Large intestine (tissue), 3 donors: ENCODE data around the gene REPS1. TPM values are rescaled to one million over a fixed set of nuclear protein-coding genes. Genes with fewer than 3 reads are reported as not detected.

Experiments used
- DNase-seq, 2 donors: peaks; one replicate each; pipeline versions ENCODE4 v3.0.0 to v3.0.0-alpha.2; 2013
- H3K27ac ChIP-seq: one replicate; pipeline ENCODE4 v1.5.1; 2013; ENCODE audit warnings: low read length
- H3K27me3 ChIP-seq: 2 replicates; pipeline ENCODE4 v1.6.1; 2013; ENCODE audit warnings: low read length; ENCODE audit not compliant: control insufficient read depth, insufficient read depth
- H3K36me3 ChIP-seq: 2 replicates; pipeline ENCODE4 v1.6.1; 2013; ENCODE audit warnings: low read length; ENCODE audit not compliant: control insufficient read depth, insufficient read depth
- H3K4me1 ChIP-seq: one replicate; pipeline ENCODE4 v1.6.1; 2013; ENCODE audit warnings: low read length; ENCODE audit not compliant: control insufficient read depth, insufficient read depth
- H3K4me3 ChIP-seq: one replicate; pipeline ENCODE4 v1.5.1; 2013; ENCODE audit warnings: low read length
- H3K9me3 ChIP-seq: one replicate; pipeline ENCODE4 v1.6.1; 2013; ENCODE audit warnings: mild to moderate bottlenecking, low read depth, low read length, moderate library complexity; ENCODE audit not compliant: control insufficient read depth
- WGBS: methylation state at CpG from one replicate; pipeline ENCODE4 v1.1.5; 2013; ENCODE audit warnings: low lambda C conversion rate; ENCODE audit not compliant: insufficient coverage; 5-methylcytosine and 5-hydroxymethylcytosine counted together
- polyA plus RNA-seq: library from polyadenylated mRNA; unstranded; fragments of 120-200 nt; gene quantifications from one replicate; pipeline ENCODE4 v1.2.1, GENCODE V29; 2013

Gene REPS1
- polyA plus RNA-seq, 1 donor: 49.2 TPM

DNA sequence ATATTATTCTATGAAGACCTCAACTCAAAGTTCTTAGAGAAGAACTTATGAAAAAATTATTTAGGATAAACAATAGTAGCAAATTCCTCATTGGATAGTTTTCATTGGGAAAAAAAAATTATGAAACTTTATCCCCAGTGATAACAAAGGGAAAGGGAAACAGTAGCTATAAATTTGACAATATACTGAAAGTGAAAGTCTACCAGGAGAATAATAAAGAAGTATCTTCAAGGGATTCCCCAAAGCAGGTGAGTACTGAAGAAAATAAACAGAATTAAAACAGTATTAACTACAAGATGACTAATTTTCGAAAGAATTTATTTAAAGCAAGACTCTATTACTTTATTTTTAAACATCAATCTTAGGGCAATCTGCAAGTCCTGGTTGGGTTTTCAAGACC lies 56.4 kb downstream of the REPS1 start:
- Histone ChIP-seq H3K27ac (no peak overlapping the region), H3K9me3 (no peaks in the 10 kb centered on the region), H3K36me3 (peaks cover 22% of the 10 kb centered on the region), H3K4me1 (no peaks in the 10 kb centered on the region), H3K4me3 (no peak overlapping the region), H3K27me3 (no peaks in the 10 kb centered on the region)
- no peak for DNase-seq
- 100% methylated on average over 1 of the region's 1 CpG for WGBS

DNA sequence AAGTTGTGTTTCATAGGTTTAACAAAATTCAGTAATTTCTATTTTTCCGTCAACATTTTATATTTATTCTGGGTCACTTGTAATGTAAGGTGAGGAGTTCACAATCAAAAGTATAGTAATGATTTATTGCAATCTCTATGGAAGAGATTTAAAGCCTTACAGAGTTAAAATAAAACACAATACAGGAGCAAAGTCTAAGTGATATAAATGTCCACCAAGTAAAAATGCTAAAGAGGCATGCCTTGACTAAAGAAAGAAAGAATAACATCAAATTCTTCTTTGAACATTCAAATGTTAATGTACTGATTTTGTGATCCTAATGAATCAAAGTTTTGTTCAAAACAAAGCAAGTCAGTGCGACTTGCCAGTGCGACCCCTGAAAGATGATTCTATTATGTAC lies 61.5 kb downstream of the REPS1 start:
- Histone ChIP-seq H3K27ac (no peak overlapping the region), H3K4me1 (no peaks in the 10 kb centered on the region), H3K36me3 (peaks cover 15% of the 10 kb centered on the region), H3K4me3 (no peak overlapping the region), H3K27me3 (no peaks in the 10 kb centered on the region), H3K9me3 (no peaks in the 10 kb centered on the region)
- DNase-seq: no peak
- no CpG with 5 or more reads among the region's 3 CpGs for WGBS

DNA sequence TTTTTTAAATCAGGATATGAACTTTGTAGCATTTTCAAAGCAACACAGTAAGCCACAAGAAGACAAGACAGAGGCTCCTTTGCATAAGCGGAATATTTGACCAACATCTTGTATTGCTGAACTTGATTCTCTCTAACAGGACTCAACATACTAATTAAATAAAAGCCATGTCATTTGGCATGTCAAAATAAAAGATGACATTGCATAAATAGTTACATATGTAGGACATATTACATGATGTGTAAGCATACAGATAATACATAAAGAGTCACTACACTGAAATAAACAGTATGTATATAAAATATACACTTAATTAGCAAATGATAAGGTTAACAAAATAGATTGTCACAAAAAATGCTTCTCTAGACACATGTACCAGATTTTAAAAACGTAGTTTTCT lies 62.2 kb downstream of the REPS1 start:
- no peak for DNase-seq
- Histone ChIP-seq H3K27ac (no peak overlapping the region), H3K4me3 (no peak overlapping the region), H3K36me3 (peaks cover 15% of the 10 kb centered on the region), H3K27me3 (no peaks in the 10 kb centered on the region), H3K9me3 (no peaks in the 10 kb centered on the region), H3K4me1 (no peaks in the 10 kb centered on the region)
- WGBS: no CpG with 5 or more reads among the region's 2 CpGs

DNA sequence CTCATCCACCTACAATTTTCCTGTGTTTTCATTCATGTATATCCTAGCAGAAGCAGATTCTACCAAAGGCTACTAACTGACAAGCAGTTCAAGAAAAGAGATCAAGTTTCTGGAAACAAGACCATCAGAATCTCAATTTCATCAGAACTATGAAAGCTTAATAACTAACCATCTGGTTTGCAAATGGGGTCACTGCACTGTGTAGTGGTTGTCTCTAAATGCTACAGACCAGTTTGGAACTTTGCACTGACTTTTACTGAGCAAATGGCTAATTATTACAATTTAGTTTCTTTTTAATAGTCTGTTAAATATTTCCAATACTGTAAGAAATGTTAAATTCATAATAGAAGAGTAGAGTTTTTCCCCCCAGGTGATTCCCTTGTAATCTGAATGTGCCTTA lies 64.5 kb downstream of the REPS1 start:
- no peak for DNase-seq
- H3K36me3 ChIP-seq: peaks cover 15% of the 10 kb centered on the region
- no peak overlapping the region for H3K4me3 ChIP-seq
- no peaks in the 10 kb centered on the region for H3K27me3 ChIP-seq
- H3K27ac ChIP-seq: no peak overlapping the region
- no peaks in the 10 kb centered on the region for H3K4me1 ChIP-seq
- H3K9me3 ChIP-seq: no peaks in the 10 kb centered on the region

DNA sequence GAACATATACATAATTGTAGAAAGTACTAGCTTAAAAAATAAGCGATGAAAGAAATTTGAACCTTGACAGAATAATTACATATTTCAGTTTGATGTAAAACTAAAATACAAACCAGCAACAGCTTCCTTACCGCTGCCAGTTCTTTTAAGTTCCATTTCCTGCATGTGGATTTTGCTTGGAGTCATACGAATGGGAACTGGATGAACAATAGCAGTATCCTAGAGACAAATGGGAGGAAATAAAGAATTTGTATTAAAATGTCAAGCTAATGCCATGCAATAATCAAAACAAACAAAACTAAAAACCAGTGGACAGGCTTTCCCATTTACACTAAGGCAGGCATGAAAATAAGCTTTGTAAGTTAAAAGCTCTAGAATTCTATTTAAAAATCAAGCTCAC lies 67.1 kb downstream of the REPS1 start:
- H3K4me3 ChIP-seq: no peak overlapping the region
- WGBS: 100% methylated on average over 2 of the region's 3 CpGs
- peaks cover 17% of the 10 kb centered on the region for H3K36me3 ChIP-seq
- no peaks in the 10 kb centered on the region for H3K9me3 ChIP-seq
- no peak for DNase-seq
- no peaks in the 10 kb centered on the region for H3K27me3 ChIP-seq
- H3K4me1 ChIP-seq: no peaks in the 10 kb centered on the region
- no peak overlapping the region for H3K27ac ChIP-seq

DNA sequence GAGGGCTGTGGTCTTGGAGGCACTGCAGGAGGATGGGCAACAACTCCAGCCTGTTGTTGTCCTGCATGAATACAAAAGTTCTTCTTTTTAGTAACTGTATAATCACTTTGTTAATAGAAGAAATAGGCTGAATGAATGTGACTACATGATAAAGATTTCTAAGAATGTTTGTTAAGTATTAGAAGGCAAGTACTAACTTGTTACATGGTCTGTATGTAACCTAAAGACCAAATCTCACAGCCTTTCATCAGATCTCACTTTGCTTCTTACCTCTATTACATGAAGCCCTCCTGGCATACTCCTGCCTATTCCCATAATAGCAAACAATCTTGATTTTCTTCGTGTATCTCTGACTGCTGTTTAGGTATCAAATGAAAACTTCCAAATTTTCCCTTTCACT lies 73.4 kb downstream of the REPS1 start:
- no peaks in the 10 kb centered on the region for H3K9me3 ChIP-seq
- no peak overlapping the region for H3K27ac ChIP-seq
- H3K4me3 ChIP-seq: no peak overlapping the region
- H3K27me3 ChIP-seq: no peaks in the 10 kb centered on the region
- H3K36me3 ChIP-seq: peaks cover 55% of the 10 kb centered on the region
- no peak for DNase-seq
- H3K4me1 ChIP-seq: no peaks in the 10 kb centered on the region
- WGBS: 80% methylated on average over 1 of the region's 1 CpG

DNA sequence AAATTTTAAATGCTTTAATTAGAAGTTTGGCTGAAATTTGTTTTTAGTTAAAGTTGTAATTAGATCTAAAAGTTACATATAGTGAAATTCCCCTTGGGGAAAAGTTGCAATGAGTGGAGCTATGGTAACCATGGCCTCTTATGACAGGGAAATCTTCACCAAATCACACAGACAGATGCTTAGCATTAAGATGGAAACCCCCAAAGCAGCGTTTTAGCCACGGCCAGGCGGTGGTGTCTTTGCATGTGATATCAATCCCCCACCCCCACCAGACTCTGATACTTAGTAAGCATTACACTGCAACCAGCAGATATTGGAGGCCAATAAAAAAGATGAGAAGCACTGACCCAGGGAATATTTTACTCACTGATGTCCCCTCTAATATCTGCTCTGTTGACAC lies 75.7 kb downstream of the REPS1 start:
- Histone ChIP-seq H3K36me3 (peaks cover 60% of the 10 kb centered on the region), H3K4me3 (no peak overlapping the region), H3K27ac (no peak overlapping the region), H3K27me3 (no peaks in the 10 kb centered on the region), H3K9me3 (no peaks in the 10 kb centered on the region), H3K4me1 (no peaks in the 10 kb centered on the region)
- DNase-seq: no peak
- no CpG with 5 or more reads among the region's 3 CpGs for WGBS

DNA sequence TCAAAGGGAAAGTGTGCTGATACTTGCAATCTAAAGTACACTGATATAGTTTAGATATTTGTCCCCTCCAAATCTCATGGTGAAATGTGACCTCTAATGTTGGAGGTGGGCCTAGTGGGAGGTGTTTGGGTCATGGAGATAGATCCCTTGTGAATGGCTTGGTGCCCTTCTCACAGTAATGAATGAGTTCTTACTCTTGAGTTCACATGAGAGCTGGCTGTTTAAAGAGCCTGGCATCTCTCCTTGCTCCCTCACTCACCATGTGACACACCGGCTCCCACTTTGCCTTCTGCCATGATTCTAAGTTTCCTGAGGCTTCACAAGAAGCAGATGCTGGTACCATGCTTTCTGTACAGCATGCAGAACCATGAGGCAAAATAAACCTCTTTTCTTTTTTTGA lies 78.1 kb downstream of the REPS1 start:
- Histone ChIP-seq H3K4me1 (no peaks in the 10 kb centered on the region), H3K9me3 (no peaks in the 10 kb centered on the region), H3K27me3 (no peaks in the 10 kb centered on the region), H3K36me3 (peaks cover 61% of the 10 kb centered on the region), H3K27ac (no peak overlapping the region), H3K4me3 (no peak overlapping the region)
- no peak for DNase-seq
- WGBS: no CpG with 5 or more reads among the region's 1 CpG

DNA sequence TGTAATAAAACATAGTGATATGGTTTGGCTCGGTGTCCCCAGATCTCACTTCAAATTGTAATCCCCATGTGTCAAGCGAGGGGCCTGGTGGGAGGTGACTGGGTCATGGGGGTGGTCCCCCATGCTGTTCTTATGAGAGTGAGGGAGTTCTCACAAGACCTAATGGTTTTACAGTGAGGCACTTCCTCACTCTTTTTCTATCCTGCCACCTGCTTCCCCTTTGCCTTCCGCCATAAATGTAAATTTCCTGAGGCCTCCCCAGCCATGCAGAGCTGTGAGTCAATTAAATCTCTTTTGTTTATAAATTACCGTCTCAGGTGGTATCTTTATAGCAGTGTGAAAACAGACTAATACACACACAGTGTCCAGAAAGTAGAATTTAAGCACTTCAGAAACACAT lies 78.5 kb downstream of the REPS1 start:
- H3K27me3 ChIP-seq: no peaks in the 10 kb centered on the region
- no peak overlapping the region for H3K4me3 ChIP-seq
- no peak overlapping the region for H3K27ac ChIP-seq
- no peaks in the 10 kb centered on the region for H3K4me1 ChIP-seq
- DNase-seq: no peak
- H3K36me3 ChIP-seq: peaks cover 63% of the 10 kb centered on the region
- WGBS: 75% methylated on average over 1 of the region's 4 CpGs
- no peaks in the 10 kb centered on the region for H3K9me3 ChIP-seq

DNA sequence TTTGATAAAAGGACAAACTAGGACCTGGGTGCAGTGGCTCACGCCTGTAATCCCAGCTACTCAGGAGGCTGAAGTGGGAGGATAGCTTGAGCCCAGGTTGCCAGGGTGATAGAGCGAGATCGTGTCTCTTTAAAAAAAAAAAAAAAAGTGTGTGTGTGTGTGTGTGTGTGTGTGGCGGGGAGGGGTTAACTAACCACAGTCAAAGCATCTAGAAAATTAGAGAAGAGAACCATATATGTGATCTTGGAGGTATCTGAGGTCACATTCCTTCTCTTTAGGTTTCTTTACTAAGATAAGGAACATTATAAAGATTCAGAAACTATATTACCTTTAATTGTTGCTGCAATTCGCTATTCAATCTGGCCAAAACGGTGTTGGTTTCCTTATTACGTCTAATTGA lies 80.9 kb downstream of the REPS1 start:
- H3K27ac ChIP-seq: no peak overlapping the region
- H3K4me3 ChIP-seq: no peak overlapping the region
- H3K36me3 ChIP-seq: peaks cover 51% of the 10 kb centered on the region
- WGBS: 54% methylated on average over 2 of the region's 7 CpGs
- no peaks in the 10 kb centered on the region for H3K27me3 ChIP-seq
- DNase-seq: no peak
- no peaks in the 10 kb centered on the region for H3K9me3 ChIP-seq
- no peaks in the 10 kb centered on the region for H3K4me1 ChIP-seq

DNA sequence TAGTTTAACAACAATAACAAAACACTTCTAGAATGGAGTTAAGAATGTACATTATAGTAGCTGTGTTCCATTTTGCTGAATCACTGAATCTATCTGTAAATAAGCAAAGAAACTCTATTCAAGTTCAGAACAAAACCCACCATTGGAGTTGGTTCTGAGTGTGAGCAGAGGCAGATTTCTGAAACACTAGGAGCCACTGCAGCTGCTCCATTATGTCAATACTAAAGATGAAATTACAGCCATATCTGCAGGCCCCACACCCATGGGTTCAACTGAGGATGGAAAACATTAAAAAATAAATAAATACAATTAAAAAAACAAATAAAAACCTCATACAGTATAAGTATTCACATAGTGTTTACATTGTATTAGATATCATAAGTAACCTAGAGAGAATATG lies 91.0 kb downstream of the REPS1 start:
- no peak overlapping the region for H3K4me3 ChIP-seq
- no peak overlapping the region for H3K27ac ChIP-seq
- H3K36me3 ChIP-seq: peaks cover 17% of the 10 kb centered on the region
- H3K4me1 ChIP-seq: no peaks in the 10 kb centered on the region
- H3K27me3 ChIP-seq: no peaks in the 10 kb centered on the region
- no peaks in the 10 kb centered on the region for H3K9me3 ChIP-seq
- DNase-seq: no peak
